Measurements from ENCODE around the gene NGFR. TPM values are rescaled to one million over a fixed set of nuclear protein-coding genes. Genes with fewer than 3 reads are reported as not detected.

NGFR gene
- total RNA-seq, 1 experiment from 2014 or later, result 0.11 TPM

- no peak overlapping the region for H3K27ac ChIP-seq
- no peak for DNase-seq (ENCODE audit: low read depth in 1 of 2, low spot score in 2 of 2)
- no peaks in the 10 kb centered on the region for H3K36me3 ChIP-seq
- H3K4me1 ChIP-seq (replicated peaks), result no peaks in the 10 kb centered on the region
- 0 out of 2 replicates have a peak, but pooled peaks cover 9% of the 10 kb centered on the region for H3K9me3 ChIP-seq (replicated peaks)
- peaks cover 46% of the 10 kb centered on the region for H3K27me3 ChIP-seq (replicated peaks)
- H3K4me3 ChIP-seq, result no peak overlapping the region
These were observed 34.7 kb upstream of the NGFR start for GRCh38 chr17:49460401-49460800.

GRCh38 chr17:49461580-49461979 lies 33.5 kb upstream of the NGFR start:
- no peaks in the 10 kb centered on the region for H3K36me3 ChIP-seq
- H3K27me3 ChIP-seq (replicated peaks), result peaks cover 47% of the 10 kb centered on the region
- H3K27ac ChIP-seq, result no peak overlapping the region
- no peaks in the 10 kb centered on the region for H3K4me1 ChIP-seq (replicated peaks)
- H3K4me3 ChIP-seq, result no peak overlapping the region
- H3K9me3 ChIP-seq (replicated peaks), result 0 out of 2 replicates have a peak, but pooled peaks cover 9% of the 10 kb centered on the region
- DNase-seq (ENCODE audit: low read depth in 1 of 2, low spot score in 2 of 2), result no peak

- H3K9me3 ChIP-seq (replicated peaks), result 0 out of 2 replicates have a peak, but pooled peaks cover 9% of the 10 kb centered on the region
- DNase-seq (ENCODE audit: low read depth in 1 of 2, low spot score in 2 of 2), result no peak
- peaks cover 53% of the 10 kb centered on the region for H3K27me3 ChIP-seq (replicated peaks)
These were observed 31.0 kb upstream of the NGFR start for GRCh38 chr17:49464049-49464448.

GRCh38 chr17:49465331-49465903 lies 29.7 kb upstream of the NGFR start:
- DNase-seq (ENCODE audit: low read depth in 1 of 2, low spot score in 2 of 2), result no peak
- Histone ChIP-seq H3K27ac (no peak overlapping the region), H3K27me3 (replicated peaks) (peaks cover 64% of the 10 kb centered on the region), H3K9me3 (replicated peaks) (0 out of 2 replicates have a peak, but pooled peaks cover 9% of the 10 kb centered on the region), H3K36me3 (no peaks in the 10 kb centered on the region), H3K4me3 (no peak overlapping the region), H3K4me1 (replicated peaks) (no peaks in the 10 kb centered on the region)

More at GRCh38 chr17:49464049-49464448, 31.0 kb upstream of the NGFR start:
- H3K27ac ChIP-seq, result no peak overlapping the region
- no peaks in the 10 kb centered on the region for H3K36me3 ChIP-seq
- no peak overlapping the region for H3K4me3 ChIP-seq
- no peaks in the 10 kb centered on the region for H3K4me1 ChIP-seq (replicated peaks)

GRCh38 chr17:49466436-49466835 lies 28.7 kb upstream of the NGFR start:
- Histone ChIP-seq H3K27me3 (replicated peaks) (peaks cover 63% of the 10 kb centered on the region), H3K27ac (no peak overlapping the region)
- DNase-seq (ENCODE audit: low read depth in 1 of 2, low spot score in 2 of 2), result no peak

GRCh38 chr17:49467175-49467574 lies 27.9 kb upstream of the NGFR start:
- H3K27me3 ChIP-seq (replicated peaks), result peaks cover 65% of the 10 kb centered on the region
- H3K9me3 ChIP-seq (replicated peaks), result 0 out of 2 replicates have a peak, but pooled peaks cover 9% of the 10 kb centered on the region
- no peak overlapping the region for H3K4me3 ChIP-seq
- H3K4me1 ChIP-seq (replicated peaks), result no peaks in the 10 kb centered on the region
- DNase-seq (ENCODE audit: low read depth in 1 of 2, low spot score in 2 of 2), result no peak
- no peaks in the 10 kb centered on the region for H3K36me3 ChIP-seq
- H3K27ac ChIP-seq, result no peak overlapping the region

More at GRCh38 chr17:49466436-49466835, 28.7 kb upstream of the NGFR start:
- Histone ChIP-seq H3K4me3 (no peak overlapping the region), H3K36me3 (no peaks in the 10 kb centered on the region), H3K4me1 (replicated peaks) (no peaks in the 10 kb centered on the region), H3K9me3 (replicated peaks) (0 out of 2 replicates have a peak, but pooled peaks cover 9% of the 10 kb centered on the region)

GRCh38 chr17:49468811-49469385 lies 26.2 kb upstream of the NGFR start:
- Histone ChIP-seq H3K4me1 (replicated peaks) (no peaks in the 10 kb centered on the region), H3K27me3 (replicated peaks) (peaks cover 69% of the 10 kb centered on the region), H3K36me3 (no peaks in the 10 kb centered on the region), H3K27ac (no peak overlapping the region), H3K4me3 (no peak overlapping the region), H3K9me3 (replicated peaks) (0 out of 2 replicates have a peak, but pooled peaks cover 4% of the 10 kb centered on the region)
- DNase-seq (ENCODE audit: low read depth in 1 of 2, low spot score in 2 of 2), result no peak

GRCh38 chr17:49469831-49470810 lies 25.0 kb upstream of the NGFR start:
- H3K4me3 ChIP-seq, result no peak overlapping the region
- H3K36me3 ChIP-seq, result no peaks in the 10 kb centered on the region
- DNase-seq (ENCODE audit: low read depth in 1 of 2, low spot score in 2 of 2), result no peak
- no peaks in the 10 kb centered on the region; the same call in 1 of the 2 replicates for H3K9me3 ChIP-seq (replicated peaks)
- no peak overlapping the region for H3K27ac ChIP-seq
- peaks cover 73% of the 10 kb centered on the region for H3K27me3 ChIP-seq (replicated peaks)
- no peaks in the 10 kb centered on the region for H3K4me1 ChIP-seq (replicated peaks)

GRCh38 chr17:49471089-49471683 lies 23.9 kb upstream of the NGFR start:
- Histone ChIP-seq H3K4me3 (no peak overlapping the region), H3K36me3 (no peaks in the 10 kb centered on the region), H3K27me3 (replicated peaks) (peaks cover 71% of the 10 kb centered on the region), H3K4me1 (replicated peaks) (no peaks in the 10 kb centered on the region), H3K9me3 (replicated peaks) (peaks cover 3% of the 10 kb centered on the region), H3K27ac (no peak overlapping the region)
- no peak for DNase-seq (ENCODE audit: low read depth in 1 of 2, low spot score in 2 of 2)

GRCh38 chr17:49471769-49472168 lies 23.3 kb upstream of the NGFR start:
- no peaks in the 10 kb centered on the region for H3K4me1 ChIP-seq (replicated peaks)
- no peaks in the 10 kb centered on the region for H3K36me3 ChIP-seq
- no peak for DNase-seq (ENCODE audit: low read depth in 1 of 2, low spot score in 2 of 2)
- H3K9me3 ChIP-seq (replicated peaks), result peaks cover 3% of the 10 kb centered on the region
- no peak overlapping the region for H3K4me3 ChIP-seq
- H3K27me3 ChIP-seq (replicated peaks), result peaks cover 66% of the 10 kb centered on the region
- H3K27ac ChIP-seq, result no peak overlapping the region

GRCh38 chr17:49472527-49472926 lies 22.6 kb upstream of the NGFR start:
- peaks cover 3% of the 10 kb centered on the region for H3K9me3 ChIP-seq (replicated peaks)
- H3K4me1 ChIP-seq (replicated peaks), result no peaks in the 10 kb centered on the region
- no peak overlapping the region for H3K4me3 ChIP-seq
- no peak for DNase-seq (ENCODE audit: low read depth in 1 of 2, low spot score in 2 of 2)
- peaks cover 64% of the 10 kb centered on the region for H3K27me3 ChIP-seq (replicated peaks)
- H3K27ac ChIP-seq, result no peak overlapping the region
- no peaks in the 10 kb centered on the region for H3K36me3 ChIP-seq

- peaks cover 57% of the 10 kb centered on the region for H3K27me3 ChIP-seq (replicated peaks)
These were observed 21.0 kb upstream of the NGFR start for GRCh38 chr17:49473900-49474751.

GRCh38 chr17:49477709-49478108 lies 17.4 kb upstream of the NGFR start:
- Histone ChIP-seq H3K4me1 (replicated peaks) (no peaks in the 10 kb centered on the region), H3K9me3 (replicated peaks) (peaks cover 3% of the 10 kb centered on the region), H3K36me3 (no peaks in the 10 kb centered on the region), H3K4me3 (no peak overlapping the region), H3K27ac (no peak overlapping the region), H3K27me3 (replicated peaks) (peaks cover 42% of the 10 kb centered on the region)
- no peak for DNase-seq (ENCODE audit: low read depth in 1 of 2, low spot score in 2 of 2)

More at GRCh38 chr17:49473900-49474751, 21.0 kb upstream of the NGFR start:
- H3K36me3 ChIP-seq, result no peaks in the 10 kb centered on the region
- H3K4me1 ChIP-seq (replicated peaks), result no peaks in the 10 kb centered on the region
- no peak overlapping the region for H3K4me3 ChIP-seq
- peaks cover 3% of the 10 kb centered on the region for H3K9me3 ChIP-seq (replicated peaks)
- no peak overlapping the region for H3K27ac ChIP-seq
- DNase-seq (ENCODE audit: low read depth in 1 of 2, low spot score in 2 of 2), result no peak
